Psoas muscle (tissue), 8 donors: Measurements from ENCODE around the gene RAB7B. TPM values are rescaled to one million over a fixed set of nuclear protein-coding genes. Genes with fewer than 3 reads are reported as not detected.

Experiments used
- ATAC-seq, 4 donors: fragments of 200-7000 bp; cut with Tn5 transposase; one replicate each; pipeline ENCODE4 v1.9.1; 2020; ENCODE audit warnings: moderate library complexity in 3 of 4, mild to moderate bottlenecking in 2 of 4
- DNase-seq, 2 donors: peaks; one replicate each; pipeline ENCODE4 v3.0.0-alpha.2; 2020
- H3K27ac ChIP-seq: fragments of 200-600 bp; one replicate; pipeline ENCODE4 v1.8.0; 2022
- H3K27me3 ChIP-seq, 3 donors: fragments of 200-600 bp in 1 of 3; one replicate each; pipeline versions ENCODE4 v1.6.1 to v1.8.0; 2013 to 2022; ENCODE audit warnings: low read length in 2 of 3, mild to moderate bottlenecking in 2 of 3, moderate library complexity in 1 of 3; ENCODE audit not compliant: insufficient read depth in 3 of 3
- H3K36me3 ChIP-seq, 2 donors: fragments of 200-600 bp in 1 of 2; one replicate each; pipeline versions ENCODE4 v1.6.1 to v1.8.0; 2013 to 2022; ENCODE audit warnings: low read depth in 1 of 2, mild to moderate bottlenecking in 1 of 2, moderate library complexity in 1 of 2; ENCODE audit not compliant: insufficient read depth in 1 of 2
- H3K4me1 ChIP-seq: fragments of 200-600 bp; one replicate; pipeline ENCODE4 v1.8.0; 2022
- H3K4me3 ChIP-seq: fragments of 200-600 bp; one replicate; pipeline ENCODE4 v1.8.0; 2022; ENCODE audit warnings: mild to moderate bottlenecking
- H3K9me3 ChIP-seq: fragments of 200-600 bp; one replicate; pipeline ENCODE4 v1.8.0; 2022
- CTCF ChIP-seq: fragments of 200-600 bp; IDR thresholded peaks from one replicate; pipeline ENCODE4 v1.8.0; 2022; ENCODE audit warnings: antibody characterized with exemption
- WGBS, 3 donors: extraction: QIAGEN DNeasy Blood & Tissue Kit; methylation state at CpG; one replicate each; pipeline versions ENCODE4 v1.1.6 to v1.1.7; 2013; 5-methylcytosine and 5-hydroxymethylcytosine counted together
- intact Hi-C, 2 donors: fragments of 100-400 bp; cut with DNase I; formaldehyde crosslinking; loops; one replicate each; pipeline versions ENCODE4 v1.11.0 to v1.14.2; 2022
- polyA plus RNA-seq, 3 donors: library from polyadenylated mRNA; stranded (reverse); fragments of 200-250 nt; gene quantifications; one replicate each; pipeline ENCODE4 v1.2.3, GENCODE V29; 2013
- total RNA-seq, 4 donors: library from RNA; stranded (reverse); fragmentation: NEBNext Ultra II Directional in 2 of 4; extraction: Animal tissue kit (Norgen Biotek cat#: 25700) in 2 of 4; gene quantifications; one replicate each; pipeline versions ENCODE4 v1.2.1 to v1.2.4, GENCODE V29; 2021 to 2023
- donor health status: healthy with polysubstance abuse.
- donor health status: DM: no; HTN: no; CAD: no; lungs with moderate emphysema.
- donor health status: Bipolar disorder and iron deficiency.
- donor health status: healthy.
- donor health status: DM: yes; HTN: yes; CAD: no.
- donor health status: DM: no; HTN: no; CAD: no.
- donor health status: DM: no; HTN: no; CAD: no.
- donor health status: DM: yes; HTN: yes; CAD: no.

RAB7B gene
- total and polyA plus RNA-seq, 7 donors, result 0.17 to 1.2 (median 0.34) TPM

- no peak for TF ChIP-seq CTCF
- Histone ChIP-seq H3K27me3 (peaks cover 0 to 5% (median 0%) of the 10 kb centered on the region in 3 donors), H3K36me3 (no peaks in the 10 kb centered on the region), H3K4me3 (no peak overlapping the region), H3K4me1 (peaks cover 3% of the 10 kb centered on the region), H3K9me3 (no peaks in the 10 kb centered on the region), H3K27ac (no peak overlapping the region)
- DNase-seq (peak in 1 of 2 donors; percentile 6), ATAC-seq (peak in 2 of 4 donors; percentile 49 to 50)
- intact Hi-C loops, result no loop called here
- WGBS, 3 donors, result 66 to 68% (median 68%) methylated on average over 7 of the region's 7 CpGs
These were observed 69.2 kb downstream of the RAB7B start for GRCh38 chr1:205933671-205934618.

- peaks cover 0 to 5% (median 0%) of the 10 kb centered on the region in 3 donors for H3K27me3 ChIP-seq
- DNase-seq (peak in 1 of 2 donors; percentile 26), ATAC-seq (no peak)
- H3K4me1 ChIP-seq, result peaks cover 3% of the 10 kb centered on the region
- intact Hi-C loops, result no loop called here
- no peak for TF ChIP-seq CTCF
- whole genome bisulfite sequencing, 3 donors, result 42 to 52% (median 44%) methylated on average over 6 of the region's 6 CpGs
- no peaks in the 10 kb centered on the region for H3K9me3 ChIP-seq
- no peaks in the 10 kb centered on the region for H3K36me3 ChIP-seq
- no peak overlapping the region for H3K4me3 ChIP-seq
- no peak overlapping the region for H3K27ac ChIP-seq
These were observed 70.4 kb downstream of the RAB7B start for GRCh38 chr1:205932776-205933175.

- TF ChIP-seq CTCF, result no peak
- 83 to 88% (median 85%) methylated on average over 4 of the region's 4 CpGs for WGBS, 3 donors
- Histone ChIP-seq H3K4me3 (no peak overlapping the region), H3K27ac (no peak overlapping the region), H3K27me3 (peaks cover 0 to 5% (median 0%) of the 10 kb centered on the region in 3 donors), H3K9me3 (no peaks in the 10 kb centered on the region), H3K4me1 (peaks cover 3% of the 10 kb centered on the region), H3K36me3 (no peaks in the 10 kb centered on the region)
- DNase-seq, result no peak
- ATAC-seq, result no peak
- intact Hi-C loops, result no loop called here
These were observed 72.4 kb downstream of the RAB7B start for GRCh38 chr1:205930799-205931281.

GRCh38 chr1:205930195-205930577, 73.0 kb downstream of the RAB7B start:
- no peaks in the 10 kb centered on the region for H3K36me3 ChIP-seq
- no peak overlapping the region for H3K4me3 ChIP-seq
- 94 to 98% (median 94%) methylated on average over 1 of the region's 1 CpG for WGBS, 3 donors
- intact Hi-C loops, result no loop called here
- DNase-seq (no peak), ATAC-seq (no peak)
- no peak overlapping the region for H3K27ac ChIP-seq
- TF ChIP-seq CTCF, result no peak
- peaks cover 0 to 5% (median 0%) of the 10 kb centered on the region in 3 donors for H3K27me3 ChIP-seq
- peaks cover 3% of the 10 kb centered on the region for H3K4me1 ChIP-seq
- H3K9me3 ChIP-seq, result no peaks in the 10 kb centered on the region
